H1 (cell line): ENCODE measurements around the gene MDFIC2. TPM values are rescaled to one million over a fixed set of nuclear protein-coding genes. Genes with fewer than 3 reads are reported as not detected.

Experiments
- CTCF ChIA-PET: fragments of 300-600 bp; sonication (Branson Sonifier 250); formaldehyde crosslinking; loops from one replicate; lab custom pipeline; 2021; ENCODE audit not compliant: partially characterized antibody; lab: Charles Lee
- POLR2A ChIA-PET: fragments of 300-600 bp; sonication (Branson Sonifier 250); formaldehyde crosslinking; loops from one replicate; lab custom pipeline; 2021; ENCODE audit warnings: inconsistent platforms; ENCODE audit not compliant: partially characterized antibody; lab: Charles Lee
- DNase-seq, 2 experiments: peaks; one replicate each; pipeline versions ENCODE4 v3.0.0 to v3.0.0-alpha.2; 2010 to 2022; ENCODE audit warnings: low spot score in 2 of 2, low read depth in 1 of 2, mixed read lengths in 1 of 2
- FAIRE-seq: peaks from 2 replicates; lab custom pipeline; 2011; peaks lifted over from hg19 to GRCh38; lab: Jason Lieb, UNC
- H2AFZ ChIP-seq: 2 replicates; pipeline ENCODE4 v1.8.1; 2012; ENCODE audit warnings: low read length, inconsistent platforms
- H2AK5ac ChIP-seq: 2 replicates; pipeline ENCODE4 v1.6.1; 2013; ENCODE audit warnings: low read depth, low read length
- H2BK120ac ChIP-seq: replicated peaks from 2 replicates; pipeline ENCODE3; 2013; ENCODE audit warnings: low read depth, low read length, inconsistent platforms
- H2BK12ac ChIP-seq: 2 replicates; pipeline ENCODE4 v1.6.1; 2013; ENCODE audit warnings: low read depth, low read length
- H2BK15ac ChIP-seq: 2 replicates; pipeline ENCODE4 v1.6.1; 2013; ENCODE audit warnings: low read length
- H2BK20ac ChIP-seq: 2 replicates; pipeline ENCODE4 v1.6.1; 2013; ENCODE audit warnings: low read length
- H2BK5ac ChIP-seq: 2 replicates; pipeline ENCODE4 v1.6.1; 2013; ENCODE audit warnings: low read depth, low read length
- H3K14ac ChIP-seq: 2 replicates; pipeline ENCODE4 v1.6.1; 2013; ENCODE audit warnings: inconsistent platforms; ENCODE audit not compliant: insufficient read length
- H3K18ac ChIP-seq: 2 replicates; pipeline ENCODE4 v1.6.1; 2013; ENCODE audit warnings: low read length; ENCODE audit errors: extremely low read depth
- H3K23ac ChIP-seq: 2 replicates; pipeline ENCODE4 v1.6.1; 2013; ENCODE audit warnings: inconsistent platforms; ENCODE audit not compliant: insufficient read length
- H3K23me2 ChIP-seq: 2 replicates; pipeline ENCODE4 v1.6.1; 2013; ENCODE audit warnings: low read depth, low read length
- H3K27ac ChIP-seq: 2 replicates; pipeline ENCODE4 v1.6.1; 2011; ENCODE audit warnings: low read depth, low read length, inconsistent platforms
- H3K27me3 ChIP-seq, 4 experiments: replicated peaks in 1 of 4; 1 replicate in 1 of 4; 2 replicates in 3 of 4; pipeline versions ENCODE4 v1.6.1 to v1.8.1; 2011 to 2013; ENCODE audit warnings: low read length in 3 of 4, mild to moderate bottlenecking in 3 of 4, inconsistent platforms in 2 of 4, mixed read lengths in 2 of 4, moderate library complexity in 1 of 4; ENCODE audit not compliant: control insufficient read depth in 3 of 4, insufficient read depth in 3 of 4; ENCODE audit errors: extremely low read depth in 1 of 4
- H3K36me3 ChIP-seq, 4 experiments: 2 replicates each; pipeline versions ENCODE4 v1.6.1 to v1.8.1; 2011 to 2013; ENCODE audit warnings: mild to moderate bottlenecking in 4 of 4, low read length in 3 of 4, moderate library complexity in 2 of 4, control low read depth in 1 of 4, inconsistent platforms in 1 of 4; ENCODE audit not compliant: insufficient read depth in 4 of 4, control insufficient read depth in 2 of 4
- H3K4ac ChIP-seq: replicated peaks from 2 replicates; pipeline ENCODE3; 2013; ENCODE audit warnings: low read length, low read depth, mixed read lengths, inconsistent platforms; ENCODE audit not compliant: insufficient read length
- H3K4me1 ChIP-seq, 4 experiments: replicated peaks in 1 of 4; 1 replicate in 1 of 4; 2 replicates in 3 of 4; pipeline versions ENCODE4 v1.6.1 to v1.8.1; 2011 to 2013; ENCODE audit warnings: low read length in 3 of 4, inconsistent platforms in 2 of 4, mixed read lengths in 1 of 4; ENCODE audit not compliant: insufficient read depth in 4 of 4, control insufficient read depth in 3 of 4
- H3K4me2 ChIP-seq, 2 experiments: 2 replicates each; pipeline versions ENCODE4 v1.6.1 to v1.8.1; 2011 to 2013; ENCODE audit warnings: low read depth in 2 of 2, low read length in 2 of 2, control low read depth in 1 of 2, inconsistent platforms in 1 of 2, mild to moderate bottlenecking in 1 of 2; ENCODE audit not compliant: insufficient read depth in 1 of 2
- H3K4me3 ChIP-seq, 4 experiments: fragments of 200-600, 300-600 bp in 1 of 4; sonication (generic), shearing (Covaris generic), sonication (Bioruptor Twin) in 1 of 4; 2 replicates each; pipeline versions ENCODE4 v1.5.1 to v1.8.1; 2011 to 2016; ENCODE audit warnings: low read length in 4 of 4, low read depth in 3 of 4, control low read depth in 2 of 4, inconsistent platforms in 2 of 4, mild to moderate bottlenecking in 2 of 4, mixed read lengths in 1 of 4, moderate library complexity in 1 of 4; ENCODE audit not compliant: insufficient read depth in 2 of 4; ENCODE audit errors: extremely low read depth in 1 of 4
- H3K56ac ChIP-seq: replicated peaks from 2 replicates; pipeline ENCODE3; 2013; ENCODE audit warnings: low read depth, mild to moderate bottlenecking, mixed read lengths, low read length, inconsistent platforms; ENCODE audit not compliant: insufficient read length
- H3K79me1 ChIP-seq: 2 replicates; pipeline ENCODE4 v1.6.1; 2013; ENCODE audit warnings: low read depth, low read length, control low read depth
- H3K79me2 ChIP-seq, 2 experiments: 2 replicates each; pipeline versions ENCODE4 v1.6.1 to v1.8.1; 2012 to 2013; ENCODE audit warnings: low read length in 2 of 2, mild to moderate bottlenecking in 2 of 2, inconsistent platforms in 1 of 2; ENCODE audit not compliant: insufficient read depth in 2 of 2, control insufficient read depth in 1 of 2
- H3K9ac ChIP-seq, 4 experiments: replicated peaks in 1 of 4; 1 replicate in 1 of 4; 2 replicates in 3 of 4; pipeline versions ENCODE4 v1.6.1 to v1.8.1; 2011 to 2013; ENCODE audit warnings: low read depth in 3 of 4, low read length in 3 of 4, control low read depth in 2 of 4, mild to moderate bottlenecking in 2 of 4, moderate library complexity in 2 of 4, inconsistent platforms in 1 of 4; ENCODE audit errors: extremely low read depth in 1 of 4
- H3K9me3 ChIP-seq, 2 experiments: 2 replicates each; pipeline versions ENCODE4 v1.6.1 to v1.8.1; 2012 to 2013; ENCODE audit warnings: mild to moderate bottlenecking in 2 of 2, moderate library complexity in 2 of 2, control low read depth in 1 of 2, inconsistent platforms in 1 of 2, low read depth in 1 of 2, low read length in 1 of 2, mixed read lengths in 1 of 2; ENCODE audit not compliant: insufficient read depth in 2 of 2
- H4K20me1 ChIP-seq, 2 experiments: replicated peaks in 1 of 2; 2 replicates each; pipeline versions ENCODE3 to v1.8.1; 2011 to 2013; ENCODE audit warnings: inconsistent platforms in 2 of 2, low read length in 2 of 2, mild to moderate bottlenecking in 1 of 2; ENCODE audit not compliant: insufficient read depth in 2 of 2, control insufficient read depth in 1 of 2
- H4K5ac ChIP-seq: 2 replicates; pipeline ENCODE4 v1.6.1; 2013; ENCODE audit warnings: low read length, low read depth, mixed read lengths, inconsistent platforms; ENCODE audit not compliant: insufficient read length
- H4K8ac ChIP-seq: 2 replicates; pipeline ENCODE4 v1.8.0; 2013; ENCODE audit warnings: mild to moderate bottlenecking, moderate library complexity, low read length, inconsistent platforms; ENCODE audit not compliant: insufficient read depth; ENCODE audit errors: extremely low read depth
- H4K91ac ChIP-seq: replicated peaks from 2 replicates; pipeline ENCODE3; 2013; ENCODE audit warnings: low read length, mixed read lengths, inconsistent platforms; ENCODE audit not compliant: insufficient read length
- RNF2 ChIP-seq: fragments of 200-900, 300-1000 bp; sonication (generic); IDR thresholded peaks from 2 replicates; pipeline ENCODE4 v1.7.1; 2016; ENCODE audit warnings: borderline replicate concordance, low read depth, mild to moderate bottlenecking, antibody characterized with exemption, low read length; ENCODE audit not compliant: poor library complexity, severe bottlenecking; ENCODE audit errors: missing control alignments
- SUZ12 ChIP-seq: fragments of 200-600 bp; sonication (generic); IDR thresholded peaks from 2 replicates; pipeline ENCODE4 v1.6.1; 2012; ENCODE audit warnings: mild to moderate bottlenecking, inconsistent platforms, low read length, moderate library complexity, mixed read lengths
- WGBS, 2 experiments: shearing (Covaris generic) in 1 of 2; methylation state at CpG; one replicate each; pipeline versions ENCODE4 v1.1.6 to v1.1.7; 2013 to 2015; ENCODE audit warnings: low lambda C conversion rate in 2 of 2, mixed read lengths in 2 of 2, inconsistent platforms in 1 of 2, low coverage in 1 of 2, missing lambda C conversion rate in 1 of 2; ENCODE audit not compliant: insufficient replicate concordance in 2 of 2, insufficient coverage in 1 of 2, insufficient read length in 1 of 2; ENCODE audit errors: extremely low coverage in 1 of 2, missing lambda C conversion rate in 1 of 2; 5-methylcytosine and 5-hydroxymethylcytosine counted together
- polyA plus RNA-seq, 7 experiments: library from polyadenylated mRNA; depleted of rRNA in 3 of 7; stranded (reverse) in 5 of 7; unstranded in 2 of 7; fragments of >200 nt in 5 of 7; fragments of 200-250 nt in 2 of 7; gene quantifications; 1 replicate in 5 of 7; 2 replicates in 1 of 7; 4 replicates in 1 of 7; pipeline versions ENCODE4 v1.2.1 to v1.2.3, GENCODE V29; 2011 to 2013; ENCODE audit warnings: missing spikeins in 2 of 7, mixed read lengths in 2 of 7
- total RNA-seq: library from RNA; stranded (reverse); fragmentation: NEBNext Ultra II Directional; extraction: Animal tissue kit (Norgen Biotek cat#: 25700); gene quantifications from 2 replicates; pipeline ENCODE4 v1.2.1, GENCODE V29; 2021

MDFIC2 gene
- total and polyA plus RNA-seq, 2 of the 8 experiments (the other 6 are each of a cell fraction or from before 2014, with no cell fraction given), result not detected

DNA sequence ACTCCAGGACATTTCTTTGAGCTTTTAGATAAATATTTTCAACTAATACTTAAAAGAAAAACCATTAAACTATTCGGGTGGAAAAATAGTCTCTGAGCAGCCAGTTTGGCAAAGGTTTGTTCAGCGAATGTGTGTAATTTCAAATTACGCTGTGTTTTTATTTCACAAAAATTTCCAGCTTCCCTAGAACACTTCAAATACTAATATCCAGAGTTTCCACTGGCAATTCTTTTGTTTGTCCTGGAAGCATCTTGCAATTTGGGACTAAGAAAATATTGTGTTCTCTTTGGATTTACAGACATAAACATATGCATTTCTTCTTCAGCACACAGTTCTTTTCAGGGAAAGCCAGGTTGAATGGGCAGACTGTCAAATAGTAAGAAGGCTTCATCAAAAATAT is 61.9 kb downstream of the MDFIC2 start:
- H2AK5ac ChIP-seq, result no peak overlapping the region
- FAIRE-seq (no peak), DNase-seq (no peak)
- no peak overlapping the region for H3K18ac ChIP-seq
- H2BK12ac ChIP-seq, result no peak overlapping the region
- ChIA-PET POLR2A (no interaction called here), CTCF (no interaction called here)
- WGBS, 2 experiments, result 75% methylated on average over 3 of the region's 3 CpGs; no CpG with 5 or more reads in 1 of the 2 experiments
- H2BK20ac ChIP-seq, result no peak overlapping the region
- H3K4ac ChIP-seq, result no peak overlapping the region
- H3K56ac ChIP-seq, result no peak overlapping the region
- H3K14ac ChIP-seq, result no peak overlapping the region
- no peaks in the 10 kb centered on the region for H3K9me3 ChIP-seq
- H3K4me1 ChIP-seq, result no peaks in the 10 kb centered on the region
- H3K27ac ChIP-seq, result no peak overlapping the region
- H3K23me2 ChIP-seq, result no peaks in the 10 kb centered on the region
- H4K8ac ChIP-seq, result no peak overlapping the region
- no peaks in the 10 kb centered on the region for H3K27me3 ChIP-seq
- H3K4me3 ChIP-seq, result no peak overlapping the region
- H2BK15ac ChIP-seq, result no peak overlapping the region
- H2BK120ac ChIP-seq, result no peak overlapping the region
- H4K91ac ChIP-seq, result no peak overlapping the region
- H4K5ac ChIP-seq, result no peak overlapping the region
- H3K79me2 ChIP-seq, result no peaks in the 10 kb centered on the region
- H3K79me1 ChIP-seq, result no peaks in the 10 kb centered on the region
- H2AFZ ChIP-seq, result no peak overlapping the region
- H3K4me2 ChIP-seq, result no peak overlapping the region
- no peak overlapping the region for H2BK5ac ChIP-seq
- no peak for TF ChIP-seq SUZ12
- no peak for TF ChIP-seq RNF2
- no peaks in the 10 kb centered on the region for H3K36me3 ChIP-seq
- no peak overlapping the region for H3K9ac ChIP-seq
- H4K20me1 ChIP-seq, result no peaks in the 10 kb centered on the region
- H3K23ac ChIP-seq, result no peak overlapping the region
